ENCODE data around the gene GAGE12G. TPM values are rescaled to one million over a fixed set of nuclear protein-coding genes. Genes with fewer than 3 reads are reported as not detected.
"Not testable (repeated sequence)": the region's sequence is repeated elsewhere in the genome, so short reads cannot be mapped to it uniquely, and the experiment has no call there.

GAGE12G gene
- polyA plus RNA-seq, 2 of the 4 experiments (the other 2 are of a cell fraction), result not detected

- H3K4me2 ChIP-seq; H3K27ac ChIP-seq; POLR2A ChIA-PET; CTCF ChIA-PET; FAIRE-seq; H3K9me3 ChIP-seq; DNase-seq (ENCODE audit: low read depth in 1 of 2, low spot score in 1 of 2); ATAC-seq; H3K4me3 ChIP-seq; H3K4me1 ChIP-seq: not testable (repeated sequence)
- WGBS (ENCODE audit: missing lambda C conversion rate), result no CpG with 5 or more reads among the region's 16 CpGs
Measured at GRCh38 chrX:49598720-49599119, 28.5 kb downstream of the GAGE12G start, which contains the start of gene GAGE1. GAGE1 (plus strand) TSS chrX:49599020; CDS start chrX:49600175, 1,155 bp downstream.

GRCh38 chrX:49610718-49611310, 40.6 kb downstream of the GAGE12G start:
- FAIRE-seq, result no peak
- no peaks in the 10 kb centered on the region for H3K4me1 ChIP-seq
- TF ChIP-seq TFCP2L1 (CRISPR knock-in tag; IDR thresholded peaks at IDR 0.05) (no peak), FOSB (CRISPR knock-in tag; IDR thresholded peaks at IDR 0.05) (no peak)
- no peak overlapping the region for H3K27ac ChIP-seq
- ChIA-PET POLR2A (no interaction called here), CTCF (no interaction called here)
- H3K4me3 ChIP-seq, result no peak overlapping the region
- DNase-seq (ENCODE audit: low read depth in 1 of 2, low spot score in 1 of 2), result no peak
- no peaks in the 10 kb centered on the region for H3K9me3 ChIP-seq
- no peak for ATAC-seq
- H3K4me2 ChIP-seq, result no peak overlapping the region
- WGBS (ENCODE audit: missing lambda C conversion rate), result 7% methylated on average over 7 of the region's 7 CpGs

GRCh38 chrX:49618574-49618973, 48.4 kb downstream of the GAGE12G start:
- WGBS (ENCODE audit: missing lambda C conversion rate), result 2% methylated on average over 2 of the region's 2 CpGs
- DNase-seq (ENCODE audit: low read depth in 1 of 2, low spot score in 1 of 2) (no peak), ATAC-seq (no peak), FAIRE-seq (peak; percentile 13)
- H3K4me1 ChIP-seq, result no peaks in the 10 kb centered on the region
- H3K9me3 ChIP-seq, result no peaks in the 10 kb centered on the region
- TF ChIP-seq HES2 (IDR thresholded peaks at IDR 0.05) (no peak), KDM1A (IDR thresholded peaks at IDR 0.05; ENCODE audit: low read depth) (no peak)
- ChIA-PET POLR2A (no interaction called here), CTCF (no interaction called here)
- H3K27ac ChIP-seq, result no peak overlapping the region
- no peak overlapping the region for H3K4me2 ChIP-seq
- no peak overlapping the region for H3K4me3 ChIP-seq

Small RNAs within 50 kb of the gene (small RNA-seq; reads per million reads assigned to genes)
- 0 reads per million in 6 experiments for gene GAGE12B

Other genes starting within 250 kb of the GAGE12G start
- gene GAGE12J, start 248.4 kb upstream of the GAGE12G start, polyA plus RNA-seq (2011; rRNA removed), result not detected in 2 replicates
- not detected in 3 replicates for gene GAGE12J, start 248.4 kb upstream of the GAGE12G start, polyA plus RNA-seq (2017; fragmentation: RNase III; extraction: RNeasy Plus Mini Kit Qiagen cat#74134 plus additional on column Dnase treatment)
- not detected in 2 replicates for gene GAGE13, start 238.8 kb upstream of the GAGE12G start, polyA plus RNA-seq (2011; rRNA removed)
- not detected in 3 replicates for gene GAGE13, start 238.8 kb upstream of the GAGE12G start, polyA plus RNA-seq (2017; fragmentation: RNase III; extraction: RNeasy Plus Mini Kit Qiagen cat#74134 plus additional on column Dnase treatment)
- not detected in 2 replicates for gene GAGE12C, start 38.2 kb upstream of the GAGE12G start, polyA plus RNA-seq (2011; rRNA removed)
- not detected in 3 replicates for gene GAGE12C, start 38.2 kb upstream of the GAGE12G start, polyA plus RNA-seq (2017; fragmentation: RNase III; extraction: RNeasy Plus Mini Kit Qiagen cat#74134 plus additional on column Dnase treatment)
- not detected in 2 replicates for gene GAGE12D, start 28.7 kb upstream of the GAGE12G start, polyA plus RNA-seq (2011; rRNA removed)
- not detected in 3 replicates for gene GAGE12D, start 28.7 kb upstream of the GAGE12G start, polyA plus RNA-seq (2017; fragmentation: RNase III; extraction: RNeasy Plus Mini Kit Qiagen cat#74134 plus additional on column Dnase treatment)
- gene GAGE12E, start 19.1 kb upstream of the GAGE12G start, polyA plus RNA-seq (2011; rRNA removed), result not detected in 2 replicates
- gene GAGE12E, start 19.1 kb upstream of the GAGE12G start, polyA plus RNA-seq (2017; fragmentation: RNase III; extraction: RNeasy Plus Mini Kit Qiagen cat#74134 plus additional on column Dnase treatment), result not detected in 3 replicates
- not detected in 2 replicates for gene GAGE12F, start 9.6 kb upstream of the GAGE12G start, polyA plus RNA-seq (2011; rRNA removed)
- gene GAGE12F, start 9.6 kb upstream of the GAGE12G start, polyA plus RNA-seq (2017; fragmentation: RNase III; extraction: RNeasy Plus Mini Kit Qiagen cat#74134 plus additional on column Dnase treatment), result not detected in 3 replicates
- gene GAGE12H, start 9.5 kb downstream of the GAGE12G start, polyA plus RNA-seq (2011; rRNA removed), result not detected in 2 replicates
- not detected in 3 replicates for gene GAGE12H, start 9.5 kb downstream of the GAGE12G start, polyA plus RNA-seq (2017; fragmentation: RNase III; extraction: RNeasy Plus Mini Kit Qiagen cat#74134 plus additional on column Dnase treatment)
- not detected in 2 replicates for gene GAGE2A, start 19.1 kb downstream of the GAGE12G start, polyA plus RNA-seq (2011; rRNA removed)
- not detected in 3 replicates for gene GAGE2A, start 19.1 kb downstream of the GAGE12G start, polyA plus RNA-seq (2017; fragmentation: RNase III; extraction: RNeasy Plus Mini Kit Qiagen cat#74134 plus additional on column Dnase treatment)
- not detected in 2 replicates for gene GAGE1, start 28.6 kb downstream of the GAGE12G start, polyA plus RNA-seq (2011; rRNA removed)
- not detected in 3 replicates for gene GAGE1, start 28.6 kb downstream of the GAGE12G start, polyA plus RNA-seq (2017; fragmentation: RNase III; extraction: RNeasy Plus Mini Kit Qiagen cat#74134 plus additional on column Dnase treatment)
- gene PAGE1, start 125.6 kb downstream of the GAGE12G start, polyA plus RNA-seq (2011; rRNA removed), result 0.17 and 0.26 TPM in 2 replicates
- gene PAGE1, start 125.6 kb downstream of the GAGE12G start, polyA plus RNA-seq (2017; fragmentation: RNase III; extraction: RNeasy Plus Mini Kit Qiagen cat#74134 plus additional on column Dnase treatment), result 0.16 TPM in 1 of 3 replicates, not detected in the others